K562 (cell line): ENCODE measurements around the gene VAT1L. TPM values are rescaled to one million over a fixed set of nuclear protein-coding genes. Genes with fewer than 3 reads are reported as not detected.

Experiments
- ATAC-seq: fragments of 200-7000 bp; cut with Tn5 transposase; 3 replicates; pipeline ENCODE4 v1.9.1; 2020; ENCODE audit warnings: moderate library complexity
- BruUV-seq: library from RNA; stranded (reverse); fragments of 400-500 nt; replicated peaks from 2 replicates; lab custom pipeline; 2021; lab: Mats Ljungman, UMichigan
- CTCF ChIA-PET: fragments of 300-600 bp; formaldehyde crosslinking; extraction: SDS; loops from one replicate; lab custom pipeline; 2021; ENCODE audit warnings: low intra/inter-chr PET ratio; lab: Yijun Ruan, JAX
- POLR2A ChIA-PET: fragments of 300-600, 350-650 bp; sonication (Branson Sonifier 250); formaldehyde crosslinking; extraction: SDS; loops from one replicate; lab custom pipeline; 2021; ENCODE audit warnings: antibody characterized with exemption, inconsistent platforms; lab: Yijun Ruan, JAX
- DNase-seq, 4 experiments: peaks; one replicate each; pipeline versions ENCODE4 v3.0.0 to v3.0.0-alpha.2; 2011 to 2018; ENCODE audit warnings: low spot score in 3 of 4, mixed read lengths in 3 of 4; ENCODE audit errors: extremely low read depth in 1 of 4
- FAIRE-seq: peaks from 2 replicates; lab custom pipeline; 2011; peaks lifted over from hg19 to GRCh38; lab: Jason Lieb, UNC
- H2AFZ ChIP-seq: 2 replicates; pipeline ENCODE4 v1.6.0; 2011; ENCODE audit warnings: low read depth, low read length, control low read depth, inconsistent platforms
- H3K27ac ChIP-seq: fragments of 200-600 bp; 3 replicates; pipeline ENCODE4 v1.8.0; 2011; ENCODE audit warnings: low read depth, mild to moderate bottlenecking, control low read depth, inconsistent platforms, low read length, moderate library complexity, mixed read lengths; ENCODE audit errors: extremely low read depth
- H3K27me3 ChIP-seq, 2 experiments: fragments of 300-600 bp in 1 of 2; 2 replicates in 1 of 2; 3 replicates in 1 of 2; pipeline versions ENCODE4 v1.6.0 to v1.8.0; 2011; ENCODE audit warnings: inconsistent platforms in 2 of 2, low read length in 2 of 2, mild to moderate bottlenecking in 1 of 2, mixed read lengths in 1 of 2, moderate library complexity in 1 of 2; ENCODE audit not compliant: control insufficient read depth in 2 of 2, insufficient read depth in 2 of 2
- H3K36me3 ChIP-seq: fragments of 300-600 bp; 3 replicates; pipeline ENCODE4 v1.8.0; 2011; ENCODE audit warnings: mild to moderate bottlenecking, low read length, inconsistent platforms; ENCODE audit not compliant: control insufficient read depth, insufficient read depth
- H3K4me1 ChIP-seq, 2 experiments: fragments of 200-600 bp in 1 of 2; replicated peaks in 1 of 2; 2 replicates in 1 of 2; 3 replicates in 1 of 2; pipeline versions ENCODE4 v1.5.1 to v1.8.0; 2011; ENCODE audit warnings: inconsistent platforms in 2 of 2, low read length in 2 of 2, mild to moderate bottlenecking in 1 of 2, mixed read lengths in 1 of 2, moderate library complexity in 1 of 2; ENCODE audit not compliant: control insufficient read depth in 2 of 2, insufficient read depth in 2 of 2
- H3K4me2 ChIP-seq: 2 replicates; pipeline ENCODE4 v1.6.1; 2011; ENCODE audit warnings: low read length, control low read depth, inconsistent platforms, mixed read lengths; ENCODE audit not compliant: insufficient read depth
- H3K4me3 ChIP-seq: fragments of 200-600 bp; sonication (generic), shearing (Covaris generic); 2 replicates; pipeline ENCODE4 v1.5.1; 2016; ENCODE audit warnings: control low read depth, inconsistent platforms
- H3K79me2 ChIP-seq: fragments of 200-600 bp; 3 replicates; pipeline ENCODE4 v1.8.0; 2011; ENCODE audit warnings: low read length, inconsistent platforms; ENCODE audit not compliant: control insufficient read depth, insufficient read depth
- H3K9ac ChIP-seq, 2 experiments: 2 replicates each; pipeline versions ENCODE4 v1.6.0 to v1.6.1; 2011; ENCODE audit warnings: low read depth in 2 of 2, low read length in 2 of 2, control low read depth in 1 of 2, inconsistent platforms in 1 of 2, mild to moderate bottlenecking in 1 of 2, mixed read lengths in 1 of 2; ENCODE audit not compliant: insufficient read depth in 1 of 2
- H3K9me1 ChIP-seq: one replicate; pipeline ENCODE4 v1.6.0; 2011; ENCODE audit warnings: inconsistent platforms, mild to moderate bottlenecking, low read length, moderate library complexity; ENCODE audit not compliant: control insufficient read depth, insufficient read depth
- H3K9me3 ChIP-seq: replicated peaks from 2 replicates; pipeline ENCODE4 v1.5.1; 2011; ENCODE audit warnings: low read depth, low read length, inconsistent platforms; ENCODE audit not compliant: control insufficient read depth, insufficient read depth
- H4K20me1 ChIP-seq: replicated peaks from 2 replicates; pipeline ENCODE4 v1.6.1; 2011; ENCODE audit warnings: low read length, inconsistent platforms, mixed read lengths; ENCODE audit not compliant: control insufficient read depth, insufficient read depth
- HNRNPL ChIP-seq: fragments of 200-400 bp; formaldehyde crosslinking; IDR thresholded peaks from 2 replicates; pipeline ENCODE4 v1.6.1; 2017; ENCODE audit warnings: low read depth, mild to moderate bottlenecking, low read length
- HNRNPUL1 ChIP-seq: fragments of 200-400 bp; formaldehyde crosslinking; IDR thresholded peaks from 2 replicates; pipeline ENCODE4 v1.6.1; 2017; ENCODE audit warnings: low read length
- IRF2 ChIP-seq: sonication (generic); formaldehyde crosslinking; IDR thresholded peaks from 2 replicates; pipeline ENCODE4 v1.8.1; 2022; ENCODE audit warnings: mild to moderate bottlenecking, missing genetic modification reagents
- KAT2B ChIP-seq: IDR thresholded peaks from one replicate; pipeline ENCODE4 v1.6.1; 2012; ENCODE audit warnings: low read depth, mild to moderate bottlenecking, control low read depth, inconsistent platforms, low read length, moderate library complexity
- RBFOX2 ChIP-seq: fragments of 200-400 bp; formaldehyde crosslinking; IDR thresholded peaks from 2 replicates; pipeline ENCODE4 v1.6.1; 2017; ENCODE audit warnings: low read depth, mild to moderate bottlenecking, low read length, moderate library complexity
- SMARCA4 ChIP-seq: fragments of 450-650 bp; IDR thresholded peaks from 2 replicates; pipeline ENCODE4 v1.6.1; 2016
- ZFX ChIP-seq: sonication (generic); formaldehyde crosslinking; IDR thresholded peaks from 2 replicates; pipeline ENCODE4 v1.8.0; 2022; ENCODE audit warnings: mild to moderate bottlenecking, missing genetic modification reagents, moderate library complexity
- ZNF184 ChIP-seq: sonication (generic); formaldehyde crosslinking; IDR thresholded peaks from 2 replicates; pipeline ENCODE4 v1.5.0; 2020; ENCODE audit warnings: missing genetic modification reagents
- ZNF253 ChIP-seq: fragments of 250-450 bp; sonication (Bioruptor Pico); conservative IDR thresholded peaks from 2 replicates; pipeline ENCODE4 v1.6.1; 2021; ENCODE audit warnings: mild to moderate bottlenecking
- WGBS: fragments of 100-300 bp; shearing (Covaris generic); methylation state at CpG from one replicate; pipeline ENCODE4 v1.1.6; 2016; ENCODE audit warnings: low coverage, mixed read lengths; ENCODE audit not compliant: insufficient coverage; ENCODE audit errors: missing lambda C conversion rate; 5-methylcytosine and 5-hydroxymethylcytosine counted together
- in situ Hi-C: fragments of 300-500 bp; cut with MboI; formaldehyde crosslinking; loops from 4 replicates; pipeline ENCODE4 v1.15.0; 2018; ENCODE audit warnings: inconsistent platforms, mixed read lengths
- intact Hi-C: fragments of 100-400 bp; cut with micrococcal nuclease; formaldehyde crosslinking; loops from 2 replicates; pipeline ENCODE4 v1.14.2; 2022
- polyA plus RNA-seq, 8 experiments: library from polyadenylated mRNA; depleted of rRNA in 4 of 8; stranded (reverse) in 5 of 8; unstranded in 3 of 8; fragments of >200 nt; fragmentation: Nextera tagmentation in 2 of 8; fragmentation: Illumina TruSeq in 1 of 8; extraction: Ambion mirVana in 2 of 8; extraction: Trizol in 1 of 8; gene quantifications; 2 replicates each; pipeline versions ENCODE4 v1.2.1 to v1.2.3, GENCODE V29; 2011 to 2014; ENCODE audit warnings: inconsistent platforms in 1 of 8, missing spikeins in 1 of 8
- total RNA-seq, 7 experiments: library from RNA; depleted of rRNA in 6 of 7; stranded (reverse); fragments of >200 nt in 6 of 7; fragmentation: Illumina TruSeq in 2 of 7; extraction: Trizol in 2 of 7; gene quantifications; 2 replicates each; pipeline versions ENCODE4 v1.2.1 to v1.2.3, GENCODE V29; 2011 to 2021; ENCODE audit warnings: low replicate concordance in 1 of 7
- TF ChIP-seq, protein P1 (sequence below): sonication (generic); formaldehyde crosslinking; IDR thresholded peaks from 2 replicates; pipeline ENCODE4 v1.8.0; 2022; ENCODE audit warnings: missing genetic modification reagents, mild to moderate bottlenecking, borderline replicate concordance
- TF ChIP-seq, protein P2 (sequence below): fragments of 250-450 bp; sonication (Bioruptor Pico); IDR thresholded peaks from 2 replicates; pipeline ENCODE4 v1.4.0; 2020
- TF ChIP-seq, protein P3 (sequence below): fragments of 200-800 bp; sonication (Bioruptor generic); IDR thresholded peaks from 2 replicates; pipeline ENCODE4 v1.6.1; 2017; ENCODE audit warnings: missing genetic modification characterization, missing compliant biosample characterization

The VAT1L gene
- total and polyA plus RNA-seq, 9 of the 15 experiments (the other 6 are each of a cell fraction or from before 2014, with no cell fraction given) = 0.01 TPM; not detected in 8

DNA sequence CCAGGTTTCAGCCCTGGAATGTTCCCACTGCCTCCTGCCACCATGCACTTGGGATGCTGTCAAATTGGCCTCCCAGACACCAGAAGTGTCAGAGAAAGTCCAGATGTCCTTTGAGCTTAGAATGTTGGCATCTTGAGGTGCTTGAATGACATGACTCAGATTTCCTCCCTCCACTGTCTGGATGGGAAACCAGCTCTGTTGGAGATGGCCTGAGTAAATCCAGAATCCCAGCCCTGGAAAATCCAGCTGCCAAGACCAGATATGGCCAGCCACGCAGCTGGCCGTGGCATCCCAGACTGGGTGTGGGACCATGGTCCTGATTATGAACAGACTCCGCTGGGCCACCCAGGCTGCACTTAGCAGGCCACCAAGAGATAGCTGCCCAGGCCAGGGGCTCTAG is 177.0 kb downstream of the VAT1L start:
- Histone ChIP-seq H3K4me2 (no peak overlapping the region), H4K20me1 (no peaks in the 10 kb centered on the region), H3K9me3 (no peaks in the 10 kb centered on the region), H3K9ac (no peak overlapping the region), H3K27ac (no peak overlapping the region), H3K4me3 (no peak overlapping the region), H3K27me3 (peaks cover 0 to 2% of the 10 kb centered on the region in 2 experiments; a peak in 2 of 5 replicates), H3K4me1 (no peaks in the 10 kb centered on the region), H3K79me2 (no peaks in the 10 kb centered on the region), H3K36me3 (no peaks in the 10 kb centered on the region), H3K9me1 (no peaks in the 10 kb centered on the region), H2AFZ (no peak overlapping the region)
- FAIRE-seq (no peak), DNase-seq (no peak), ATAC-seq (no peak)
- in situ Hi-C loops = loop anchor here (25.0 kb wide), 1 partner anchor 728 kb away; no protein-coding TSS in a partner anchor
- TF ChIP-seq, protein P1, sequence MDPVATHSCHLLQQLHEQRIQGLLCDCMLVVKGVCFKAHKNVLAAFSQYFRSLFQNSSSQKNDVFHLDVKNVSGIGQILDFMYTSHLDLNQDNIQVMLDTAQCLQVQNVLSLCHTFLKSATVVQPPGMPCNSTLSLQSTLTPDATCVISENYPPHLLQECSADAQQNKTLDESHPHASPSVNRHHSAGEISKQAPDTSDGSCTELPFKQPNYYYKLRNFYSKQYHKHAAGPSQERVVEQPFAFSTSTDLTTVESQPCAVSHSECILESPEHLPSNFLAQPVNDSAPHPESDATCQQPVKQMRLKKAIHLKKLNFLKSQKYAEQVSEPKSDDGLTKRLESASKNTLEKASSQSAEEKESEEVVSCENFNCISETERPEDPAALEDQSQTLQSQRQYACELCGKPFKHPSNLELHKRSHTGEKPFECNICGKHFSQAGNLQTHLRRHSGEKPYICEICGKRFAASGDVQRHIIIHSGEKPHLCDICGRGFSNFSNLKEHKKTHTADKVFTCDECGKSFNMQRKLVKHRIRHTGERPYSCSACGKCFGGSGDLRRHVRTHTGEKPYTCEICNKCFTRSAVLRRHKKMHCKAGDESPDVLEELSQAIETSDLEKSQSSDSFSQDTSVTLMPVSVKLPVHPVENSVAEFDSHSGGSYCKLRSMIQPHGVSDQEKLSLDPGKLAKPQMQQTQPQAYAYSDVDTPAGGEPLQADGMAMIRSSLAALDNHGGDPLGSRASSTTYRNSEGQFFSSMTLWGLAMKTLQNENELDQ = no peak
- TF ChIP-seq ZFX (CRISPR knock-in tag) (no peak), ZNF253 (CRISPR knock-in tag) (no peak), SMARCA4 (no peak), HNRNPUL1 (no peak), ZNF184 (CRISPR knock-in tag) (no peak), IRF2 (CRISPR knock-in tag) (no peak), RBFOX2 (no peak), HNRNPL (no peak), KAT2B (no peak)
- TF ChIP-seq, protein P2, sequence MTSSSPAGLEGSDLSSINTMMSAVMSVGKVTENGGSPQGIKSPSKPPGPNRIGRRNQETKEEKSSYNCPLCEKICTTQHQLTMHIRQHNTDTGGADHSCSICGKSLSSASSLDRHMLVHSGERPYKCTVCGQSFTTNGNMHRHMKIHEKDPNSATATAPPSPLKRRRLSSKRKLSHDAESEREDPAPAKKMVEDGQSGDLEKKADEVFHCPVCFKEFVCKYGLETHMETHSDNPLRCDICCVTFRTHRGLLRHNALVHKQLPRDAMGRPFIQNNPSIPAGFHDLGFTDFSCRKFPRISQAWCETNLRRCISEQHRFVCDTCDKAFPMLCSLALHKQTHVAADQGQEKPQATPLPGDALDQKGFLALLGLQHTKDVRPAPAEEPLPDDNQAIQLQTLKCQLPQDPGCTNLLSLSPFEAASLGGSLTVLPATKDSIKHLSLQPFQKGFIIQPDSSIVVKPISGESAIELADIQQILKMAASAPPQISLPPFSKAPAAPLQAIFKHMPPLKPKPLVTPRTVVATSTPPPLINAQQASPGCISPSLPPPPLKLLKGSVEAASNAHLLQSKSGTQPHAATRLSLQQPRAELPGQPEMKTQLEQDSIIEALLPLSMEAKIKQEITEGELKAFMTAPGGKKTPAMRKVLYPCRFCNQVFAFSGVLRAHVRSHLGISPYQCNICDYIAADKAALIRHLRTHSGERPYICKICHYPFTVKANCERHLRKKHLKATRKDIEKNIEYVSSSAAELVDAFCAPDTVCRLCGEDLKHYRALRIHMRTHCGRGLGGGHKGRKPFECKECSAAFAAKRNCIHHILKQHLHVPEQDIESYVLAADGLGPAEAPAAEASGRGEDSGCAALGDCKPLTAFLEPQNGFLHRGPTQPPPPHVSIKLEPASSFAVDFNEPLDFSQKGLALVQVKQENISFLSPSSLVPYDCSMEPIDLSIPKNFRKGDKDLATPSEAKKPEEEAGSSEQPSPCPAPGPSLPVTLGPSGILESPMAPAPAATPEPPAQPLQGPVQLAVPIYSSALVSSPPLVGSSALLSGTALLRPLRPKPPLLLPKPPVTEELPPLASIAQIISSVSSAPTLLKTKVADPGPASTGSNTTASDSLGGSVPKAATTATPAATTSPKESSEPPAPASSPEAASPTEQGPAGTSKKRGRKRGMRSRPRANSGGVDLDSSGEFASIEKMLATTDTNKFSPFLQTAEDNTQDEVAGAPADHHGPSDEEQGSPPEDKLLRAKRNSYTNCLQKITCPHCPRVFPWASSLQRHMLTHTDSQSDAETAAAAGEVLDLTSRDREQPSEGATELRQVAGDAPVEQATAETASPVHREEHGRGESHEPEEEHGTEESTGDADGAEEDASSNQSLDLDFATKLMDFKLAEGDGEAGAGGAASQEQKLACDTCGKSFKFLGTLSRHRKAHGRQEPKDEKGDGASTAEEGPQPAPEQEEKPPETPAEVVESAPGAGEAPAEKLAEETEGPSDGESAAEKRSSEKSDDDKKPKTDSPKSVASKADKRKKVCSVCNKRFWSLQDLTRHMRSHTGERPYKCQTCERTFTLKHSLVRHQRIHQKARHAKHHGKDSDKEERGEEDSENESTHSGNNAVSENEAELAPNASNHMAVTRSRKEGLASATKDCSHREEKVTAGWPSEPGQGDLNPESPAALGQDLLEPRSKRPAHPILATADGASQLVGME (CRISPR knock-in tag) = no peak
- TF ChIP-seq, protein P3, sequence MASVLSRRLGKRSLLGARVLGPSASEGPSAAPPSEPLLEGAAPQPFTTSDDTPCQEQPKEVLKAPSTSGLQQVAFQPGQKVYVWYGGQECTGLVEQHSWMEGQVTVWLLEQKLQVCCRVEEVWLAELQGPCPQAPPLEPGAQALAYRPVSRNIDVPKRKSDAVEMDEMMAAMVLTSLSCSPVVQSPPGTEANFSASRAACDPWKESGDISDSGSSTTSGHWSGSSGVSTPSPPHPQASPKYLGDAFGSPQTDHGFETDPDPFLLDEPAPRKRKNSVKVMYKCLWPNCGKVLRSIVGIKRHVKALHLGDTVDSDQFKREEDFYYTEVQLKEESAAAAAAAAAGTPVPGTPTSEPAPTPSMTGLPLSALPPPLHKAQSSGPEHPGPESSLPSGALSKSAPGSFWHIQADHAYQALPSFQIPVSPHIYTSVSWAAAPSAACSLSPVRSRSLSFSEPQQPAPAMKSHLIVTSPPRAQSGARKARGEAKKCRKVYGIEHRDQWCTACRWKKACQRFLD (CRISPR knock-in tag) = no peak
- BruUV-seq = no TSS peak
- intact Hi-C loops = no loop called here
- POLR2A ChIA-PET = interaction anchor here (0.6 kb wide), 1 partner anchor 28 kb away, joined by 3 read pairs; no protein-coding TSS in a partner anchor
- 4% methylated on average over 3 of the region's 3 CpGs for WGBS
- CTCF ChIA-PET = no interaction called here
